ENCODE measurements around the gene SYT12. TPM values are rescaled to one million over a fixed set of nuclear protein-coding genes. Genes with fewer than 3 reads are reported as not detected.

Gene SYT12
- total and polyA plus RNA-seq, 2 of the 4 experiments (the other 2 are of a cell fraction): 0.54 to 0.74 TPM

- Histone ChIP-seq H4K8ac (ENCODE audit: low read depth in 2 of 2, low read length in 2 of 2) (no peak overlapping the region), H3K36me3 (ENCODE audit: control insufficient read depth, insufficient read depth, low read length) (no peaks in the 10 kb centered on the region), H3K18ac (ENCODE audit: low read depth, low read length) (no peak overlapping the region), H3K14ac (replicated peaks; ENCODE audit: low read depth, low read length) (no peak overlapping the region), H3K27me3 (ENCODE audit: control insufficient read depth, insufficient read depth, low read length) (peaks cover 9% of the 10 kb centered on the region), H3K9me1 (ENCODE audit: insufficient read depth, low read length) (no peaks in the 10 kb centered on the region; the same call in 1 of the 2 replicates), H3K9me3 (ENCODE audit: control insufficient read depth, insufficient read depth, low read length) (no peaks in the 10 kb centered on the region), H2BK5ac (ENCODE audit: low read depth, low read length, poor library complexity, severe bottlenecking) (no peak overlapping the region), H2AFZ (replicated peaks; ENCODE audit: low read length, poor library complexity) (no peak overlapping the region), H4K5ac (ENCODE audit: low read depth, low read length) (no peak overlapping the region), H3K27ac (ENCODE audit: insufficient read depth, low read length) (no peak overlapping the region), H2BK120ac (ENCODE audit: low read depth, low read length) (no peak overlapping the region), H4K91ac (ENCODE audit: insufficient read depth, low read depth, low read length) (no peak overlapping the region), H2AK9ac (replicated peaks; ENCODE audit: low read depth, low read length, poor library complexity) (no peak overlapping the region), H2BK15ac (ENCODE audit: low read depth, low read length) (no peak overlapping the region), H3K23ac (ENCODE audit: low read depth, low read length) (no peak overlapping the region), H3K4me2 (ENCODE audit: low read depth, low read length) (no peak overlapping the region), H3K56ac (ENCODE audit: extremely low read depth, insufficient read depth, low read length) (no peak overlapping the region), H3K4me1 (ENCODE audit: control insufficient read depth, insufficient read depth, low read length) (no peaks in the 10 kb centered on the region), H3K79me1 (ENCODE audit: low read depth in 1 of 2, low read length in 2 of 2) (no peaks in the 10 kb centered on the region), H2BK20ac (ENCODE audit: low read depth, low read length) (no peak overlapping the region), H4K20me1 (ENCODE audit: insufficient read depth, low read length) (no peaks in the 10 kb centered on the region), H3K4me3 (ENCODE audit: insufficient read depth, low read depth, low read length) (no peak overlapping the region), H3K4ac (ENCODE audit: low read depth, low read length) (no peak overlapping the region), H3K9ac (ENCODE audit: low read depth, low read length) (no peak overlapping the region), H2AK5ac (ENCODE audit: low read depth, low read length) (no peak overlapping the region)
- TF ChIP-seq POLR2A (IDR thresholded peaks at IDR 0.05; ENCODE audit: low read depth, low read length) (no peak), CEBPB (IDR thresholded peaks at IDR 0.05; ENCODE audit: low read depth, low read length) (no peak), MXI1 (IDR thresholded peaks at IDR 0.05; ENCODE audit: borderline replicate concordance, low read depth, low read length) (no peak), FOS (IDR thresholded peaks at IDR 0.05; ENCODE audit: low read depth, low read length) (no peak), BHLHE40 (IDR thresholded peaks at IDR 0.05; ENCODE audit: low read depth, low read length) (no peak), MAFK (IDR thresholded peaks at IDR 0.05; ENCODE audit: low read depth, low read length) (no peak), MAZ (IDR thresholded peaks at IDR 0.05; ENCODE audit: borderline replicate concordance, low read depth, low read length) (no peak), RAD21 (IDR thresholded peaks at IDR 0.05; ENCODE audit: low read length) (no peak), NFE2L2 (IDR thresholded peaks at IDR 0.05; ENCODE audit: low read depth, low read length) (no peak)
- dilution Hi-C loops (cut with HindIII; ENCODE audit: low sequenced_read_pairs, unreplicated experiment) (no loop called here), in situ Hi-C loops (cut with MboI; ENCODE audit: low sequenced_read_pairs) (no loop called here), intact Hi-C loops (cut with micrococcal nuclease) (no loop called here)
- no peak for DNase-seq
- BruUV-seq (replicated peaks): no TSS peak
- 50% methylated on average over 1 of the region's 1 CpG; no CpG with 5 or more reads in 1 of the 2 experiments for WGBS, 2 experiments (ENCODE audit: extremely low coverage in 2 of 2, insufficient read length in 1 of 2)
- no peak for ATAC-seq (ENCODE audit: low read depth)
- ChIA-PET CTCF (no interaction called here), POLR2A (ENCODE audit: unreplicated experiment) (no interaction called here)
Observed at GRCh38 chr11:67095214-67095507, 72.2 kb downstream of the SYT12 start.
